ENCODE results near the gene TASP1.

- TF ChIP-seq CTCF (IDR thresholded peaks at IDR 0.05; ENCODE audit: insufficient read depth, low read depth, low read length), result no peak
- TF ChIP-seq EZH2 (IDR thresholded peaks at IDR 0.05; ENCODE audit: insufficient read depth, low read length), result no peak
Measured at GRCh38 chr20:13608066-13608465, 30.7 kb downstream of the TASP1 start.
